Stimulated activated CD4-positive, alpha-beta T cell treated with anti-CD3 and anti-CD28 coated beads, Interleukin-4, amount 100 ng/mL, for 1 hour (primary cell): ENCODE data around the gene RNF224.

Experiments
- DNase-seq: peaks from one replicate; pipeline ENCODE4 v3.0.0-alpha.2; 2020

RNF224 gene

DNA sequence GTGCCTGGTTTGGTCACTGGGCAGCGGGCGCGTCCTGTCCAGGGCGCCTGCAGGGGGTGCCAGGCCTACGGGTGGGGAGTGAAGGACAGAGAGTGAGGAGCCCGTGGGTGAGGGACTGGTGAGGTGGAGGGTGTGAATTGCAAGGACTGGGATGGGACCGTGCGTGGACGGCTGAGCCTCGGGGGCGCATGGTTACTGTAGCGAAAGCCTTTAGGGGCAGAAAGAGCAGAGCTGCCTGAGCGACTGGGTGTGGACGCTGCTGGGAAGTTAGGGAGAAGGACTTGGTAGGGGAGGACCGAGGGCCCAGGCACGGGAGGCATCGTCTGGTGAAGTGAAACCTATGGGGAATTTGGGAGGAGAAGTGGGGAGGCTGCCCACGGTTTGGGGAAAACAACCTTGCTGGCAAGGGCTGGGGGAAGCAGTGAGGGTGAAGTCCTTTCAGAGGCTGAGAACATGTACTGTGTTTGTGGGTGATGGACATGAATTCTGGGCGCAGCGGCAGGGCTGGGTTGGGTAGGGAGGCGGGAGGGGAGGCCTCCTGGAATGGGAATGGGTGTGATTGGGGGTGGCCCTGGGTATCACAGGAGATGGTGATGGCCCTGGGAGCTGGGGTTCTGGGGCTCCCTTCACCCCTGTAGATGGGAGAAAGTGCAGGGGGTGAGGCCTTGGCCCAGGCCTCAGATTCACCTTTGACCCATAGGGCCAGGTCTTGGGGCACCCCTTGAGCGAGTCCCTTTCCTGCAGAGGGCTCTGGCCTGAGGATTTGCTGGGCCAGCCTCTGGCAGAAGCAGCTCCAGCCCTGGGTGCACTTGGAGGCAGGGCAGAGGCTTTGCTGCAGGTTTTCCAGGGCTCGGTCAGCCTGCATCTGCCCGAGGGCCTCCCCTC lies 48.5 kb downstream of the RNF224 start:
- DNase-seq: no peak

- DNase-seq: no peak
Measured at GRCh38 chr9:137276473-137277328, 49.4 kb downstream of the RNF224 start.

GRCh38 chr9:137277329-137278041 lies 50.2 kb downstream of the RNF224 start, which contains the start of gene TOR4A:
Gene TOR4A (plus strand): TSS chr9:137277726. CDS start chr9:137278690, 964 bp downstream.
- DNase-seq: no peak

DNA sequence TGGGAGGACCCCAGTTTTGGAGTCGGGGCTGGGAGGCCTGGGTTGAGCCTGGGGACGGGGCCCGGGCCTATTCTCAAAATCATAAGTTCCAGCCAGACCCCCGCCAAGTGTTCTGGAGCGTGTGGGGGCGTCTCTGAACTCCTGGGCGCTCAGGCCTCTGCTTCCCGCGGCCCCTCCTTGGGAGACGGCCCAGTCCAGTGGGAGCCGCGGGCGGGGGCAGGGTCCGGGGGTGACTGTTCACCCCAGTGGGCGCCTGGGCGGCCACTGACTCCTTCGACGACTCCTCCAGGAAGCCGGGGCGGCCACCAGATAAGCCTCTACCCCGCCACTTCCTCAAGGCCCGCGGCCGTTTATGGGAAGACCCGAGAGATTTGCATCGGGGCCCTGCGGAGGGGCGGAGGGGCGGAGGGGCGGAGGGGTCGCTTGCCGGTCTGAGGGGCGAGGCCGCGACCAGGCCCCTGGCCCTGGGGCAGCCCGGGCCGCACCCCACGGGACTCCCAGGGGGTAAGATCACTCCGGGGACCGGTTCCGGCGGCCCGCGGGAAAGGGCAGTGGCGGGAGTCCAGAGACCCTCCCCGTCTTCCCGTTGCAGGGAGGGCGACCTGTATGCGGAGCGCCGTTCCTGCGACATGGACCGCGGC lies 50.9 kb downstream of the RNF224 start:
- DNase-seq: no peak
